AG04449 (cell line): ENCODE results near the gene LRRC4C.

ENCODE experiments used
- CTCF ChIA-PET: fragments of 350-600 bp; formaldehyde crosslinking; extraction: SDS; loops from one replicate; lab custom pipeline; 2021; ENCODE audit warnings: antibody characterized with exemption; lab: Yijun Ruan, JAX
- POLR2A ChIA-PET: fragments of 400-600, 350-600 bp; formaldehyde crosslinking; extraction: SDS; loops from one replicate; lab custom pipeline; 2020; ENCODE audit warnings: antibody characterized with exemption, inconsistent platforms; lab: Yijun Ruan, JAX
- DNase-seq: peaks from one replicate; pipeline ENCODE4 v3.0.0-alpha.2; 2010; ENCODE audit warnings: low read depth, low spot score
- H3K4me3 ChIP-seq: 2 replicates; pipeline ENCODE4 v1.5.1; 2011; ENCODE audit warnings: low read depth, mild to moderate bottlenecking, control low read depth, low read length
- TF ChIP-seq, protein P1 (sequence below): IDR thresholded peaks from one replicate; pipeline ENCODE4 v1.5.1; 2011; ENCODE audit warnings: mild to moderate bottlenecking, moderate library complexity, low read length, control low read depth, inconsistent platforms; ENCODE audit not compliant: insufficient read depth; ENCODE audit errors: missing control alignments

LRRC4C gene

DNA sequence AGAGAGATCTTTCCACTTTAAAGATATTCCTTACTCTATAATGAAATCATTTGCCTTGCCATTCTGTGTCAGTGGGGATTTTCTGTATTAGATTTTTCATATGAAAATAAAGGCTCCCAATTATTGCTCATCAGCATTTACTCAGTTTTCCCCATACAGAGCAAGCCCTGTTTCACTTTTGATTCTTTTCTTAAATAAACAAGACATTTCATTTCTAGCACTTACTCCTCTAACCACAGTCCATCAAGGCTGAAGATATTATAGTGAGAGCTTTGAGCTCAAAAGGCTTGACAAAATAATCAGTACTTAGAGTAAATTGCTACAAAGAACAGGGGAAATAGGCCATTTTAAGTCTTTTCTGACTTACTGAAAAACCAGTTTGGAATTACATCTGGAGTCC lies 385.1 kb downstream of the LRRC4C start:
- TF ChIP-seq, protein P1, sequence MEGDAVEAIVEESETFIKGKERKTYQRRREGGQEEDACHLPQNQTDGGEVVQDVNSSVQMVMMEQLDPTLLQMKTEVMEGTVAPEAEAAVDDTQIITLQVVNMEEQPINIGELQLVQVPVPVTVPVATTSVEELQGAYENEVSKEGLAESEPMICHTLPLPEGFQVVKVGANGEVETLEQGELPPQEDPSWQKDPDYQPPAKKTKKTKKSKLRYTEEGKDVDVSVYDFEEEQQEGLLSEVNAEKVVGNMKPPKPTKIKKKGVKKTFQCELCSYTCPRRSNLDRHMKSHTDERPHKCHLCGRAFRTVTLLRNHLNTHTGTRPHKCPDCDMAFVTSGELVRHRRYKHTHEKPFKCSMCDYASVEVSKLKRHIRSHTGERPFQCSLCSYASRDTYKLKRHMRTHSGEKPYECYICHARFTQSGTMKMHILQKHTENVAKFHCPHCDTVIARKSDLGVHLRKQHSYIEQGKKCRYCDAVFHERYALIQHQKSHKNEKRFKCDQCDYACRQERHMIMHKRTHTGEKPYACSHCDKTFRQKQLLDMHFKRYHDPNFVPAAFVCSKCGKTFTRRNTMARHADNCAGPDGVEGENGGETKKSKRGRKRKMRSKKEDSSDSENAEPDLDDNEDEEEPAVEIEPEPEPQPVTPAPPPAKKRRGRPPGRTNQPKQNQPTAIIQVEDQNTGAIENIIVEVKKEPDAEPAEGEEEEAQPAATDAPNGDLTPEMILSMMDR, result no peak
- CTCF ChIA-PET, result no interaction called here
- no peak overlapping the region for H3K4me3 ChIP-seq
- DNase-seq, result no peak
- POLR2A ChIA-PET, result no interaction called here

DNA sequence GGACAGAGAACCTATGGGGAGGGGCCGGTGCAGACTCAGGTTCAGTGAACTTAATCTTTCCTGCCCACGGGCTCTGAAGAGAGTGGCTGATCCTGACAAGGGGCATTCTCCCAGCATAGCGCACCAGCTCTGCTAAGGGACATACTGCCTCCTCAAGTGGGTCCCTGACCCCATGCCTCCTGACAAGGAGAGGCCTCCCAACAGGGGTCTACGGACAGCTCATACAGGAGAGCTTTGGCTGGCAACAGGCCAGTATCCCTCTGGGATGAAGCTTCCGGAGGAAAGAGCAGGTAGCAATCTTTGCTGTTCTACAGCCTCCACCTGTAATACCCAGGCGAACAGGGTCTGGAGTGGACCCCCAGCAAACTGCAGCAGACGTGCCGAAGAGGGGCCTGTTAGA lies 394.0 kb downstream of the LRRC4C start:
- TF ChIP-seq, protein P1, result no peak
- CTCF ChIA-PET, result no interaction called here
- no peak overlapping the region for H3K4me3 ChIP-seq
- DNase-seq, result no peak
- POLR2A ChIA-PET, result no interaction called here

DNA sequence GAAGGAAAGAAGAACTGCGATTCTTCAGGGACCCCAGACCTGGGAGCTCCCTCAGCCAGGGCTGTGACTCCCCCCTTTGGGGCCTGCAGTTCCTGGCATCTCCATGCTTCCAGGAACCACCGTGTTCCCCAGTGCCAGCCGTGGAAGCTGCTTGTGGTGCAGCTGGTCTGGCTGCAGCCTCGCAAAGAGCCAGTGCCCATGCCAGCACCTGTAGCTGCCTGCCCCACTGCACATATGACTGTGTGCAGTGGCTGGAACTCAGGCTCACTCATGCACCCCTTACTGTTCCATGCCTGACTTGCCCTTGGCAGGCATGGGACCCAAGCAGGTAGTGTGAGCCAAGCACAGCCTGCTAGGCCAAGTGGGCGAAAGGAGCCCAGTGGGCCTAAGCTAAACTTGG lies 401.3 kb downstream of the LRRC4C start:
- no peak for DNase-seq
- no peak overlapping the region for H3K4me3 ChIP-seq
- TF ChIP-seq, protein P1, result no peak
- CTCF ChIA-PET, result no interaction called here
- POLR2A ChIA-PET, result no interaction called here

DNA sequence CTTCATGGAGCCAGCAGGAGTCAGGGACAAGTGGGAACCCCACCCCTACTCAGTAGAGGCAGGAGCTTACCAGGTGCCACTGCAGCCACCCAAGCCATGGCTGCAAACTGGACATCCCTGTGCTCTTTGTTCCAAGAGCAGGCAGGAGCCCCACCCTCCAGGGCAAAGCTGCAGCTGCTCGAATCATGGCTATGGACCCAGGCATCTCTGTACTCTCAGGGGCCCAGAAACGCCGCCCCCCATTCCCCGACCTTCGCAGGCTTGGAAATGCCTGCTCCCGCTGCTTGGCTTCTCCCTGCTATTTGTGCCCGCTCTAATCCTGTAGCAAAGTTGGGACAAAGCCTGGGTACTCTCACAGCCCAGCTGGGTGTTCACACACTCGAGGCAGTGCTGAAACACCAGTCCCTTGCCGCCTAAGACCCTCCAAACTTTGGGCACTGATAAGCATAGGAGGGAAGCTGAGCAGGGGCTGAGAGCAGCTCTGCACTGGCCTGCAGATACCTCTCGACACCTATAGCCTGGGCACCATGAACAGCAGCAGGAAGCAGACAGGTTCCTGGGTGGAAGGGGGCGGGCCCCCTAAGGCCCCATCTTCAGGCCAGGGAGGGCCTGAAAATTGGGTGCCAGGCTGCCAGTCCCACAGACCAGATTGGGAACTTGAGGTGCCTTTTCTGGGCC lies 402.4 kb downstream of the LRRC4C start:
- DNase-seq, result no peak
- no peak overlapping the region for H3K4me3 ChIP-seq
- TF ChIP-seq, protein P1, result no peak
- POLR2A ChIA-PET, result no interaction called here
- CTCF ChIA-PET, result no interaction called here

GRCh38 chr11:41053894-41054293 lies 405.6 kb downstream of the LRRC4C start:
- TF ChIP-seq, protein P1, result no peak
- ChIA-PET POLR2A (no interaction called here), CTCF (no interaction called here)
- no peak for DNase-seq
- H3K4me3 ChIP-seq, result no peak overlapping the region

- TF ChIP-seq, protein P1, result no peak
- no peak for DNase-seq
- ChIA-PET POLR2A (no interaction called here), CTCF (no interaction called here)
- H3K4me3 ChIP-seq, result no peak overlapping the region
Observed at GRCh38 chr11:41051919-41052635, 407.4 kb downstream of the LRRC4C start.
